Mammary epithelial cell (primary cell): ENCODE data around the gene GCSH.

ENCODE experiments used
- CTCF ChIP-seq, 2 donors: IDR thresholded peaks in 1 of 2; conservative IDR thresholded peaks in 1 of 2; 2 replicates each; pipeline ENCODE4 v1.5.1; 2011 to 2012; ENCODE audit warnings: inconsistent platforms in 2 of 2, low read length in 2 of 2, mild to moderate bottlenecking in 2 of 2, control low read depth in 1 of 2, low read depth in 1 of 2; ENCODE audit not compliant: insufficient read depth in 1 of 2; ENCODE audit errors: extremely low read depth in 1 of 2
- EZH2 ChIP-seq: IDR thresholded peaks from 2 replicates; pipeline ENCODE4 v1.6.1; 2012; ENCODE audit warnings: low read length, inconsistent platforms, borderline replicate concordance

- no peak for TF ChIP-seq CTCF (conservative IDR thresholded peaks at IDR 0.05 in 1 of 2, IDR thresholded peaks at IDR 0.05 in 1 of 2; ENCODE audit: extremely low read depth in 1 of 2, insufficient read depth in 1 of 2, low read depth in 1 of 2, low read length in 2 of 2)
- no peak for TF ChIP-seq EZH2
Observed at GRCh38 chr16:81040842-81041241, 55.4 kb downstream of the GCSH start.
